ENCODE data around the gene OR6J1.

DNA sequence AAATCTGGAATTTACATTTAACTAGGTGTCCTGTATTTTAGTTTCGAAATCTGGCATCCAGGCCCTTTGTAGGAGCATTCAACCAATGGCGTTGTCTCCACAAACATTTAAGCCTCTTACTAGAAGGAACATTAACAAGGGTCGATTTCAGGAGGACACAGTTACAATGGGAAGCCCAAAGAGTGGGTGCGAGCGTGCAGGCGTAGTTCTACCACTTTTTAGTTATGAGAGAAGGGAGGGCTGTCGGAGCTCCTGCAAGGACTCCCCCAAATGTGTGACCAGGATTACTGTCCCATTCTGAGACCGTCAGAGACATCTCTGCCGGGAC, 46.4 kb downstream of the OR6J1 start:
- TF ChIP-seq, protein P1, sequence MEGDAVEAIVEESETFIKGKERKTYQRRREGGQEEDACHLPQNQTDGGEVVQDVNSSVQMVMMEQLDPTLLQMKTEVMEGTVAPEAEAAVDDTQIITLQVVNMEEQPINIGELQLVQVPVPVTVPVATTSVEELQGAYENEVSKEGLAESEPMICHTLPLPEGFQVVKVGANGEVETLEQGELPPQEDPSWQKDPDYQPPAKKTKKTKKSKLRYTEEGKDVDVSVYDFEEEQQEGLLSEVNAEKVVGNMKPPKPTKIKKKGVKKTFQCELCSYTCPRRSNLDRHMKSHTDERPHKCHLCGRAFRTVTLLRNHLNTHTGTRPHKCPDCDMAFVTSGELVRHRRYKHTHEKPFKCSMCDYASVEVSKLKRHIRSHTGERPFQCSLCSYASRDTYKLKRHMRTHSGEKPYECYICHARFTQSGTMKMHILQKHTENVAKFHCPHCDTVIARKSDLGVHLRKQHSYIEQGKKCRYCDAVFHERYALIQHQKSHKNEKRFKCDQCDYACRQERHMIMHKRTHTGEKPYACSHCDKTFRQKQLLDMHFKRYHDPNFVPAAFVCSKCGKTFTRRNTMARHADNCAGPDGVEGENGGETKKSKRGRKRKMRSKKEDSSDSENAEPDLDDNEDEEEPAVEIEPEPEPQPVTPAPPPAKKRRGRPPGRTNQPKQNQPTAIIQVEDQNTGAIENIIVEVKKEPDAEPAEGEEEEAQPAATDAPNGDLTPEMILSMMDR (IDR thresholded peaks at IDR 0.05; ENCODE audit: low read depth, low read length, poor library complexity, severe bottlenecking): no peak
- no peak for TF ChIP-seq EZH2phosphoT487 (IDR thresholded peaks at IDR 0.05; ENCODE audit: borderline replicate concordance, low read length)

Measured in DOHH2 (cell line).